ENCODE measurements around the gene ACSF3. TPM values are rescaled to one million over a fixed set of nuclear protein-coding genes. Genes with fewer than 3 reads are reported as not detected.

Gene ACSF3
- 10 to 100 TPM; 24.1 to 41.7 TPM for total RNA-seq

GRCh38 chr16:89093602-89094251 lies at the start of gene ACSF3:
TSS of gene ACSF3 (plus strand) at chr16:89093852. CDS start at chr16:89100682, 6,830 bp downstream.
- Histone ChIP-seq H3K36me3 (no peaks in the 10 kb centered on the region), H3K9me3 (no peaks in the 10 kb centered on the region), H3K27me3 (replicated peaks; ENCODE audit: insufficient read depth) (no peaks in the 10 kb centered on the region), H3K4me3 (peak within 1 kb of the TSS; percentile 96), H3K4me1 (ENCODE audit: control insufficient read depth in 1 of 2, low read depth in 2 of 2) (peaks cover 10 to 20% of the 10 kb centered on the region in 2 donors), H3K27ac (peak within 1 kb of the TSS; percentile 17 to 38)
- DNase-seq (ENCODE audit: low spot score) (no peak), ATAC-seq (ENCODE audit: insufficient number of reproducible peaks, low FRiP score, low read depth) (no peak)
- no peak for TF ChIP-seq CTCF (IDR thresholded peaks at IDR 0.05)

- no peaks in the 10 kb centered on the region for H3K36me3 ChIP-seq
- no peaks in the 10 kb centered on the region for H3K4me1 ChIP-seq (ENCODE audit: control insufficient read depth in 1 of 2, low read depth in 2 of 2)
- no peak for TF ChIP-seq CTCF (IDR thresholded peaks at IDR 0.05)
- no peak for DNase-seq (ENCODE audit: low spot score)
- H3K9me3 ChIP-seq: no peaks in the 10 kb centered on the region
- H3K27ac ChIP-seq: no peak overlapping the region
- ATAC-seq (ENCODE audit: insufficient number of reproducible peaks, low FRiP score, low read depth): no peak
- no peak overlapping the region for H3K4me3 ChIP-seq
- H3K27me3 ChIP-seq (replicated peaks; ENCODE audit: insufficient read depth): no peaks in the 10 kb centered on the region
Measured at GRCh38 chr16:89044418-89045180, 49.1 kb upstream of the ACSF3 start.

- no peak overlapping the region for H3K4me3 ChIP-seq
- no peaks in the 10 kb centered on the region for H3K9me3 ChIP-seq
- DNase-seq (ENCODE audit: low spot score) (no peak), ATAC-seq (ENCODE audit: insufficient number of reproducible peaks, low FRiP score, low read depth) (no peak)
- no peak for TF ChIP-seq CTCF (IDR thresholded peaks at IDR 0.05)
- H3K27me3 ChIP-seq (replicated peaks; ENCODE audit: insufficient read depth): no peaks in the 10 kb centered on the region
- no peak overlapping the region for H3K27ac ChIP-seq
- no peaks in the 10 kb centered on the region for H3K36me3 ChIP-seq
- no peaks in the 10 kb centered on the region for H3K4me1 ChIP-seq (ENCODE audit: control insufficient read depth in 1 of 2, low read depth in 2 of 2)
Measured at GRCh38 chr16:89045181-89045815, 48.4 kb upstream of the ACSF3 start.

- H3K27me3 ChIP-seq (replicated peaks; ENCODE audit: insufficient read depth): no peaks in the 10 kb centered on the region
Measured at GRCh38 chr16:89045881-89046280, 47.8 kb upstream of the ACSF3 start.

More at GRCh38 chr16:89045881-89046280, 47.8 kb upstream of the ACSF3 start:
- H3K36me3 ChIP-seq: no peaks in the 10 kb centered on the region
- no peak for TF ChIP-seq CTCF (IDR thresholded peaks at IDR 0.05)
- no peak overlapping the region for H3K4me3 ChIP-seq
- H3K9me3 ChIP-seq: no peaks in the 10 kb centered on the region
- H3K27ac ChIP-seq: no peak overlapping the region
- DNase-seq (ENCODE audit: low spot score) (no peak), ATAC-seq (ENCODE audit: insufficient number of reproducible peaks, low FRiP score, low read depth) (no peak)
- no peaks in the 10 kb centered on the region for H3K4me1 ChIP-seq (ENCODE audit: control insufficient read depth in 1 of 2, low read depth in 2 of 2)

Measured in thoracic aorta (tissue), 2 donors.